HG03558 (cell line): ENCODE measurements around the gene HTR3A.
"Not testable (repeated sequence)": the region's sequence is repeated elsewhere in the genome, so short reads cannot be mapped to it uniquely, and the experiment has no call there.

Experiments used
- ATAC-seq: cut with Tn5 transposase; IDR thresholded peaks from one replicate; pipeline ENCODE4 v1.9.1; 2021; ENCODE audit warnings: moderate number of reproducible peaks; ENCODE audit not compliant: unreplicated experiment; ENCODE audit errors: extremely low read depth

Gene HTR3A

DNA sequence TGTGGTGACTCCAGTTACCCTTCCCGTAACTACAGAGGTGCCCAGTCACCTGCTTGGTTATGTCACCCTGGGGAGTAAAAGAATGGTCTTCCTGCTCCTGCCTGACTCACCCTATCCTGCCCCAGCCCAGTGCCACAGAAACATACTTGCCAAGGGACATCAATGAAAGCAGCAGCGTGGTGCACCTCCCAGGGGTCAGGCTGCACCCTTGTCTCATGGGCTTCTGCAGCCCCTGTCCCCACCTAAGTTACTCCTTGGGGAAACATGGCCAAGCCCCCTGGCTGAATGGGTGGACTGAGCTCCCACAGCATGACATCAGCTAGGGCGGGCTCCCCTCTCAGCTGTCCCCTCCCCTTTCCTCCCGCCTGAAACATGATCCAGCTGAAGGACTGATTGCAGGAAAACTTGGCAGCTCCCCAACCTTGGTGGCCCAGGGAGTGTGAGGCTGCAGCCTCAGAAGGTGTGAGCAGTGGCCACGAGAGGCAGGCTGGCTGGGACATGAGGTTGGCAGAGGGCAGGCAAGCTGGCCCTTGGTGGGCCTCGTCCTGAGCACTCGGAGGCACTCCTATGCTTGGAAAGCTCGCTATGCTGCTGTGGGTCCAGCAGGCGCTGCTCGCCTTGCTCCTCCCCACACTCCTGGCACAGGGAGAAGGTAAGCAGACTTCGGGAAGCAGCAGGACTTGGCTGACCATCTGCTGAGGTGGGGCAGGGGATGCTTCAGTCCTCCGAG, at the start of gene HTR3A:
HTR3A (plus strand) TSS at position 368 of the 730 bp plus-strand sequence; CDS start at position 586, 218 bp downstream.
- no peak for ATAC-seq

DNA sequence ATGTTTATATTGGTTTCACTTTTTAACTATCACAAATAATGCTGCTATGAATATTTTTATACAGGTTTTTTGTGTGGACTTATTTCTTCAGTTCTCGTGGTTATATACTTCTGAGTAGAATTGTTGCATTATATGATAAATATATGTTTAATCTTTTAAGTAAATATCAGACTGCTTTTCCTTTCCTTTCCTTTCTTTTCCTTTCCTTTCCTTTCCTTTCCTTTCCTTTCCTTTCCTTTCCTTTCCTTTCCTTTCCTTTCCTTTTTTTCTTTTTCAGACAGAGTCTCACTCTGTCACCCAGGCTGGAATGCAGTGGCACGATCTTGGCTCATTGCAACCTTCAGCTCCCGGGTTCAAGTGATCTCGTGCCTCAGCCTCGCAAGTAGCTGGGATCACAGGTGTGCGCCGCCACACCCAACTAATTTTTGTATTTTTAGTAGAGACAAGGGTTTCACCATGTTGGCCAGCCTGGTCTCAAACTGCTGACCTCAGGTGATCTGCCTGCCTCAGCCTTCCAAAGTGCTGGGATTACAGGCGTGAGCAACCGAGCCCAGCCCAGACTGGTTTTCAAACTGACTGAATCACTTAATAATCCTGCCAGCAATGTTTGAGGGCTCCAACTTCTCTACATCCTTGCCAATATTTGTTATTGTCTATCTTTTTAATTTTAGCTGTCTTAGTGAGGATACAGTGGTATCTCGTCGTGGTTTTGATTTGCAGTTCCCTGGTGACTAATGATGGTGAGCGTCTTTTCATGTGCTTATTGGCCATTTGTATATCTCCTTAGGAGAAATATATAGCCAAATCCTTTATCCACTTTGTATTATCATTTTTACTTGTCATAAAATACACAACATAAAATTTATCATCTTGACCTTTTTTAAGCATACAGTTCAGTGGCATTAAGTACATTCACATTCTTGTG, 48.4 kb upstream of the HTR3A start:
- no peak for ATAC-seq

DNA sequence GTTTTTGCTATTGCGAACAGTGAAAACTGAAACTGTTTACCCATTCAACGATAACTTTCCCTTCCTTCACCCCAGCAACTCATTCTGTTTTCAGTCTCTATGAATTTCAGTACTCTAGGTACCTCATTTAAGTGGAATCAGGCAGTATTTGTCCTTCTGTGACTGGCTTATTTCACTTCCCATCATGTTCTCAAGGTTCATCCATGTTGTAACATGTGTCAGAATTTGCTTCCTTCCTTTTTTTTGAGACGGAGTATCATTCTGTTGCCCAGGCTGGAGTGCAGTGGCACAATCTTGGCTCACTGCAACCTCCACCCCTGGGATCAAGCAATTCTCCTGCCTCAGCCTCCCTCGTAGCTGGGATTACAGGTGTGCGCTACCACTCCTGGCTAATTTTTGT, 46.6 kb upstream of the HTR3A start:
- ATAC-seq = no peak

DNA sequence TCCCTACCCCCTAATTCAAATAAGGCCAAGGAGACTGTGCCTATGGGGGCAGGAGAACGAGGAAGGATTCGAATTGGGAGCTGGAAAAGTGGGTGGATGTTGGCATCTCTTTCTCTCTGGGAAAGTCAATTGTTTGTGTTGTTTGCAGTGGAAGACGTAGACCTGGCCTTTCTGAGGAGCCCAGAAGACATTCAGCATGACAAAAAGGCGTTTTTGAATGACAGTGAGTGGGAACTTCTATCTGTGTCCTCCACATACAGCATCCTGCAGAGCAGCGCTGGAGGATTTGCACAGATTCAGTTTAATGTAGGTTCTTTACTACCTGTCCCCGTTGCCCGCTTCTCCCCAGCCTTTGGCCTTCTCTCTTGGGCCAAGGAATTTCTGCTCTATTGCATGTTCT, 42.1 kb upstream of the HTR3A start:
- no peak for ATAC-seq

DNA sequence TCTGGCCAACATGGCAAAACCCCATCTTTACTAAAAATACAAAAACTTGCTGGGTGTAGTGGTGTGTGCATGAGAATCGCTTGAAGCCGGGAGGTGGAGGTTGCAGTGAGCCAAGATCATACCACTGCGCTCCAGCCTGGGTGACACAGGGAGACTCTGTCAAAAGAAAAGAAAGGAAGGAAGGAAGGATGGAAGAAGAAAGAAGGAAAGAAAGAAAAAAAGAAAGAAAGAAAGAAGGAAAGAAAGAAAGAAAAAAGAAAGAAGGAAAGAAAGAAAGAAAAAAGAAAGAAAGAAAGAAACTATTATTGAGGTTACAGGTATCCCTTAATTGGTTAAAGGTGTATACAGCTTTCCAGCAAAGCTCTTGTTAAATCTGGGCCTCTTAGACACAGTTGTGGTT, 40.7 kb upstream of the HTR3A start:
- ATAC-seq = not testable (repeated sequence)

DNA sequence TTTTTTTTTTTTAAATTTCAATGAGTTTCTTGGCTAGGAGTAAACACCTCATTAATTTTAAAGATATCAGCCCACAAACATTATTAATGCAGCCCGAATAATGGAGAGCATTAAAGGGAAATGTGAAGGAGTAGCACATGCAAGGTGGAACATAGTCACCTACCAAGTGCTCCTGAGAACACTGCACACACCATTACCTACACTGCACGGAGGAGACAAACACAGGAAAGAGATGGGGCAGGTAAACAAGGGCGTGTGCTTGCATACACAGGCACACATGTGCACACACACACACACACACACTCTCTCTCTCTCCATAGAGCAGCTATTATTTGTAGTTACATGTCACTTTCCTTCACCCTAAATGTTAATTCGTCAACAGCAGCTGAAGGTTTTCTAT, 40.1 kb upstream of the HTR3A start:
- ATAC-seq = no peak

DNA sequence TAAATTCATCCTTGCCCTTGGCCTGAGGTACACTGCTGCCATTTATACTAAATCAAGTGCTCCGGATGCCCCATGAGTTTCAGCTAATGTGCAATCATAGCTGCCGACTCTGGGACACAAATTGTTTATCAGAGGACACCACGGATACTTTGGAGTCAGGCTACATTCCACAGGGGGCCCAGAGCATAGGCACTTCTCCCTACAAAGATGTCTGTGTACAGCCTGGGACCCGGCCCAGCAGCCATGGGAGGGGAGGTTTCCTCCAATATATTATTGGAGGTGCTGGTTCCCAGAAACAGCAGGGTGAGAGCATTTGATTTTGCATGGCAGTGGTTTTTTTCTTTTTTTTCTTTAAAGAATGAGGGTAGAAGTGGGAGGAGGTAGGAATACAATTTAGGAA, 39.0 kb upstream of the HTR3A start:
- no peak for ATAC-seq

DNA sequence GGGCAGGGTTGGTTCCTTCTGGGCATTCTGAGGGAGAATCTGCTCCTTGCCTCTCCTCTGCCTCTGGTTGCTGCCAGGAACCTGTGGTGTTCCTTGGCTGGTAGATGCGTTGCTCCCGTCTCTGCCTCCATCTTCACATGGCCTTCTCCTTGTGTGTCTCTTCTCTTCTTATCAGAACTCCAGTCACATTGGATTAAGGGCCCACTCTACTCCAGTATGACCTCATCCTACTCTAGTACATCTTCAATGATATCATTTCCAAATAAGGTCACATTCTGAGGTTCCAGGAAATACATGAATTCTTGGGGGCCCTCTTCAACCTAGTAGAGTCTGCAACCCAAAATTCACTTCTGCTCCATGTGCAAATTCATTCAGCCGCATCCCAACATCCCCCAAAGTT, 37.0 kb upstream of the HTR3A start:
- no peak for ATAC-seq

DNA sequence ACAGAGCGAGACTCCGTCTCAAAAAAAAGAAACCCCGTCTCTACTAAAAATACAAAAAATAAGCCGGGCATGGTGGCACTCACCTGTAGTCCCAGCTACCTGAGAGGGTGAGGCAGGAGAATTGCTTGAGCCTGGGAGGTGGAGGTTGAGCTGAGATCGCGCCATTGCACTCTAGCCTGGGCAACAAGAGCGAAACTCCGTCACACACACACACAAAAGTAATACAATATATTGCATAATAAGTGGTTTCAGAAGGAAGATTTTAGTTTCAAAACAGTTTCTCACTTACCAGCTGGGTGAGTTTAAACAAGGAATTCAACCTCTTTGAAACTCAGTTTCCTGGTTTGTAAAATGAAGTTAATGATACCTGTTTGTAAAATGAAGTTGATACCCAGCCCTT, 32.7 kb upstream of the HTR3A start:
- ATAC-seq = no peak

DNA sequence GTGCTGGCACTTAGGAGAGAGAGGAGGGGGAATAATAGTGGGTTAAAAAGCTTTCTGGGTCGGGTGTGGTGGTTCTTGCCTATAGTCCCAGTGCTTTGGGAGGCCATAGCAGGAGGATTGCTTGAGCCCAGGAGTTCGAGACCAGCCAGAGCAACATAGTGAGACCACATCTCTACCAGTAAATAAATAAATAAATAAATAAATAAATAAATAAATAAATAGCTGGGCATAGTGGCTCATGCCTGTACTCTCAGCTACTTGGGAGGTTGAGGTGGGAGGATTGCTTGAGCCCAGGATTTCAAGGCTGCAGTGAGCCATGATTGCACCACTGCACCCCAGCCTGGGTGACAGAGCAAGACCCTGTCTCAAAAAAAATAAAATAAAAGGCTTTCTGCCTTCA, 28.7 kb upstream of the HTR3A start:
- not testable (repeated sequence) for ATAC-seq

DNA sequence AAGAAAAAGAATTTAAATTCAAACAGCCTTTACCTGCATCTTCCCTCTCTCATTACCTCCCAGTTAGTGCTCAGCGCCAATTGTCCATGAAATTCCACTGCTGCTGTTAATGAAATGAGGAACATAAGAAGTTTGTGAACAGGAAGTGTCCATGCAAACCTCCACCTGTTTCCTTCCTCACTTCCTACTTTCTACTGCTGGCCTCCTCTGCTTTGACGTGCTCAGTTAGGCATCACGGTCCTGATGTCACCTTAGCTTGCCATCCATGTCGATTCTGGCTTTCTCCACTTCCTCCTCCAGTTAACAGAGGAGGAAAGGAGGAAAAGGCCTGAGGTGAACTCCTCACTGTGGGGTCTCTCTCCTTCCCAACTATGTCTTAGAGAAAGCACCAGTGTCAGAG, 26.9 kb upstream of the HTR3A start:
- no peak for ATAC-seq

DNA sequence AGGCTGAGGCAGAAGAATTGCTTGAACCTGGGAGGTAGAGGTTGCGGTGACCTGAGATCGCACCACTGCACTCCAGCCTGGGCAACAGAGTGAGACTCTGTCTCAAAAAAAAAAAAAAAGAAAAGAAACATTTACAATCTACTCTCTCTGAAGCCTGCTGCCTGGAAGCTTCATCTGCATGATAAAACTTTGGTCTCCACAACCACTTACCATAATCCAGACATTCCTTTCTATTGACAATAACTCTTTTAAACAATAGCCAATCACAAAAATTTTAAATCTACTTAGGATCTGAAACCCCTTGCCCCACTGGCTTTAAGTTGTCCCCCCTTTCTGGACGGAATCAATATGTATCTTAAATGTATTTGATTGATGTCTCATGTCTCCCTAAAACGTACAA, 25.0 kb upstream of the HTR3A start:
- ATAC-seq = no peak

DNA sequence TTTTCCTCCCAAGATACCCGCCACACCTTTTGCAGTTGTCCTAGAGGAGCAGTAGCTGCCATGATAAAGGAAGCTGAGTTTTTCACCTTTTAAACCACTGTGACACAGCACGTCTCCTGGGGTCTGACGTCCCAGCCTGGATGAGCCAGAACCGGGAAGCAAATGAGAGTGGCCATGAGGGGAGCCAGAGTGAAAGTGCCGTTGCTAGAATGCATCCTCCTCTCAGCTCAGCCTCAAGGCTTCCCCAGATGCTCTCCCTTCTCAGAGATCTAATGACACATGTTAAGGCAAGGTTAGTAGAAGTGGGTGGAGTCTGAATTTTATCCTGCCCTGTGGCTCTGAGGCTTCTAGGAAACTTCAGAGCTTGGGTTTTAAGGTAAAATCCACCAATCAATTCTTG, 23.4 kb upstream of the HTR3A start:
- no peak for ATAC-seq

DNA sequence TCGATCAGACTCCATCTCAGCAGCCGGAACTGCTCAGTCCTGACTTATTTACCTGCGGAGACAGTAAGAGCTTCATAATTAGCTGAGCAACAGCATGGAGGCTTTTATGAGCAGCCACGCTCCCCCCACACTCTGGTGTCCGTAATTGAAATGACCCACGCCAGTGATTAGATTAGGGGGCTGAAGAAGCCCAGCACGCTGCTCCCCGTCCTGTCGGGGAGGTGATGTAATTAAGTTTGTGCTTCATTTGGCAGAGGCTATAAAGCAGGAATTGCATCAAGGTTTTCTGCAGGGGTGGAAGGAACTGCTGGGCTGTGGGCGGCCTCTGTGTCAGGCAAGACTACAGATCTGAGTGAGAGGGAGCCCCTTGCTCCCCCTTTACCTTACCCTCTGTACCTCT, 22.8 kb upstream of the HTR3A start:
- ATAC-seq = no peak

DNA sequence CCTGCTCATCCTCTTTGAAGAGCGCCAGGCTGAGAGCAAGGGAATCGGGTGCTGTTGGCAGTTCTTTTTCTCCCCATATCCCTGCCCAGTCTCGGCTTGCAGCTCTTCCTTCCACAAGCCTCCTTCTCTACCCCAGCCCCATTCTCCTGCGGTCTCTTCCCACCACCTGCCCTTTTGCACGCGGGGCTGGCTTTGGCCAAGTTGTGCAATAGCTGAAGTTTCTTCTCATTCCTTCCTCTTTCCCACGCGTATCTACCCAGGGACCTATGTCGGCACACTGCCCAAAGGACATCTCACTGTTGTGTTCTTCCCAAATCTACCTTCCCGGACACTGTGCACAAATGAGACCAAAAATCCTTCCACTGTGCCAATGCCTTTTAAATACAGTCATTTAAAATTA, 22.3 kb upstream of the HTR3A start:
- no peak for ATAC-seq

DNA sequence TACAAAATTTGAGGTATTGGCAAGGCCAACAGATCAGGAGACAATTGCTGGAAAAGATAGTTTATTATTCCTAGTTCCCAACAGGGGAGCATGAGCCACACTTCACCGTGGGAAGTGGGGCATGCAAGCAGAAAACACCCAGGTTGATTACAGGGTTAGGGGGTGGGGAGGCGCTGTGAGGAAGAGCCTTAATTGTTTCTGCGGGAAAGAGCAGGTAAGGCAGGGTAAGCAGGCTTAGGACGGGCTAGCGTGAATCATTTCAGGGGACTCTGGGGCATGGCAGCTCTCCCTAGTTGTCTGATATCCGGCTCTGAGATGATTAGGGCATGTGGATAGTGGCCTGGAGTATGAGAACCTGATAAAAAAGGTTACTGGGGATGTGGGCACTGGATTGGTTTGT, 20.7 kb upstream of the HTR3A start:
- ATAC-seq = no peak

DNA sequence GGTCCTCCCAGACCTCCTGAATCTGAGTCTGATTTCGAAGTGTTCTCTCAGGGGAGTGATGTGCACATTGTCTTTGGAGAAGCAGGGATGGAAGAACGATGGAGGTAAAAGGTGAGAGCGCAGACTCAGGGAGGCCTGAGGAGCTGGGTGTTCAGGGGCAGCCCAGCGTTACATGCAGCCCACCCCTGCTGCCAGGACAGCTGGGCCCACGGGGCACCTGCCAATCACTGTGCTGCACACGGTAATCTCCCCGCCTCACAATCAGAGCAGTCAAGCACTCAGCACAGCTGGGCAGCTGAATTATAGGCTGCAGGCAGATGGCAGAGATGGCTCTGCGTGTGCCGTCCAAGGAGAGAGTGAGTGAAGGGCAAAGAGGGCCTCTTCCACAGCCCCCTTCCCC, 17.9 kb upstream of the HTR3A start:
- ATAC-seq = no peak

DNA sequence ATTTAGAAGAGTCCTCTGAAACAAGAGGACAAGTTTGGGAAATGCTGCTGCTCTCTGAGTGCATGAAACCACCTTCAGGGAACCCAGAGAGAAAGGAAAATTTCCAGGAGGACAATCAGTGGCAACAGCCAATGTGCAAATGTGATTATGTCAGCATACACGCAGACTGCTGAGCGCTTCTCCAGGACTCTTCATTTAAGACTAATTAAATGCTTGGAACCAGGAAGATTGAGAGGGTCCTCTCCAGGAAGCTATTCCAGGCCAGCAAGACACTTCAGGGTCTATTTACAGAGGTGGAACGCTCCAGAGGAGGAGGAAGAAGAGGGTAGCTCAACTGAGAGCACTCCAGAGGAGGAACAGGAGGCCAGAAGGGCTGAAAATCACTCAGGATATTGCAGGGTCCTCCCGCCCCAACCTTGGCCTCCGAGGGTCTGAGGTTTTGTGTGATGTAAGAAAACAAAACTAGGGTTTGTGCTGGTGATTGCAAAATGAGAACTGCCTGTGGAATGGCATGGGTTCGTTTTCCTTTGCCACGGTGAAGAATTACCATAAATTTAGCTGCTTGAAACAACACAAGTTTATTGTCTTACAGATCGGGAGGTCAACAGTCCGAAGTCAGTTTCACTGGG, 14.1 kb upstream of the HTR3A start:
- no peak for ATAC-seq

DNA sequence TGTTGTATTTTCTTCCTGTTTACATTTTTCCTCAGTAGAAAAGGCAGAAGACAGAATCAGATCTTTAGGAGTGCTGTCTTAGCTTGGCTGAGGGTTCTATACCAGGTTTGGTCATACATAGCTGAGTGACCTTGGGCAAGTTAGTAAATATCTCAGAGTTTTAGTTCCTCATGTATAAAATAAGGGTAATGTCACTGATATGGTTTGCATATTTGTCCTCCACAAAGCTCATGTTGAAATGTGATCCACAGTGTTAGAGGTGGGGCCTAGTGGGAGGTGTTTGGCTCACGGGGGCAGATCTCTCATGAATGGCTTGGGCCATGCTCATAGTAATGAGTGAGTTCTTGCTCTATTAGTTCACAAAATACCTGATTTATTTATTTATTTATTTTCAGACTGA, 7.5 kb upstream of the HTR3A start:
- no peak for ATAC-seq

DNA sequence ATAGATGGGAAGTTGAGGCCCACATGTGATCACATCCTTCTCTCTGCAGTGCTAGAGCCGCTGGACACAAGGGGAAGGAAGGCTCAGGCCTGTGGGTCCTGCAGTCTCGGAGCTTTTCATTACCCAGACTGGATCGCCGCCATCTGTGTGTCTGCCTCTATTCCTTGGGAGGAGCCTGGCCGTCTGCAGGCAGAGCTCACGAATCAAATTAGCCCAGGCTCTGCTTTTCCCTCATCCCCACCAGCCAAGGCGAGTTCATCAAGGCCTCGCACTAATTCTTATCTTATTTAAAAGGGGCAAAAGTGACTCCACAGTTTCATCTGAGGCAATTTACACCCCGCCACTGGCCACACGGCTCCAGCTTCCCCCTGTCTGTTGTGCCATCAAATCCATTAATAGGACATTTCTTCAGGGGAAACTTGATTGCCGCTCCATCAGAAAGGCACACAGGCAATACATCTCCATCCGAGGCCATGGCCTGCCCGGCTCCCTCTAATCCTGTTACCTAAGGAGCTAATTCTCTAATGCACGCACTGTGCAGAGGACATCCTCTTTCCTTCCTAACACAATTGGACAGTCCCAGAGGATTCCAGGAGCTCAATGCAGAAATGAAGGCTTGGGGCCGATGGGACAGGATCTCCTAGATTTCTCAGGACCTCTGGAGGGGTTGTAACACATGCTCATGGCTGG, 3.3 kb upstream of the HTR3A start:
- ATAC-seq = no peak

DNA sequence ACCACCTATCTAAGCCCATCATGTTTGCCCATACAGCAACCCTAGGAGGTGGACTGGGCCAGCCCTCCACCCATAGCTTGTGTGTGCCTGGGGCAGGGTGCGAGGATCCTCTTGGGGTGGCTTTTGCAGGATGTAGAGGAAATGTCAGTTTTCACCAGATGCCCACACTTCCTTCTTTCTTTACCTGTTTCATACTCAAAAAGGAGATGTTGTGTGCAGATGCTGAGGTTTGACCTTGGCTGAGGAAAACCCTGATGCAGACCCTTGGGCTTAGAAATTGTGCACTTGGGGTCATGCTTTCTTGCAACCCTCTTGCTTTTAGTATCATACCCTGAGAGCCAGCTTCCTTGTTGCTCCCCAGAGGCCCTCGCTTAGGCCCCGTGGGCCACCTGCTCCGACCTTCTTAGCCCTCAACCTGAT, 2.2 kb downstream of the HTR3A start:
- no peak for ATAC-seq
